ENCODE data around the gene ADORA2A.

The ADORA2A gene

GRCh38 chr22:24386937-24387471 is 40.4 kb upstream of the ADORA2A start:
- DNase-seq (ENCODE audit: low read depth): no peak
- TF ChIP-seq CTCF (IDR thresholded peaks at IDR 0.05; ENCODE audit: insufficient read depth, low read depth, low read length, missing control alignments): no peak
- H3K4me3 ChIP-seq (ENCODE audit: low read depth, low read length): no peak overlapping the region

- H3K4me3 ChIP-seq (ENCODE audit: low read depth, low read length): no peak overlapping the region
- no peak for TF ChIP-seq CTCF (IDR thresholded peaks at IDR 0.05; ENCODE audit: insufficient read depth, low read depth, low read length, missing control alignments)
- DNase-seq (ENCODE audit: low read depth): no peak
Observed at GRCh38 chr22:24389680-24390079, 37.7 kb upstream of the ADORA2A start.

GRCh38 chr22:24390156-24390555 is 37.2 kb upstream of the ADORA2A start:
- no peak for DNase-seq (ENCODE audit: low read depth)
- no peak for TF ChIP-seq CTCF (IDR thresholded peaks at IDR 0.05; ENCODE audit: insufficient read depth, low read depth, low read length, missing control alignments)
- no peak overlapping the region for H3K4me3 ChIP-seq (ENCODE audit: low read depth, low read length)

GRCh38 chr22:24390576-24390975 is 36.8 kb upstream of the ADORA2A start:
- TF ChIP-seq CTCF (IDR thresholded peaks at IDR 0.05; ENCODE audit: insufficient read depth, low read depth, low read length, missing control alignments): no peak
- H3K4me3 ChIP-seq (ENCODE audit: low read depth, low read length): no peak overlapping the region
- no peak for DNase-seq (ENCODE audit: low read depth)

DNA sequence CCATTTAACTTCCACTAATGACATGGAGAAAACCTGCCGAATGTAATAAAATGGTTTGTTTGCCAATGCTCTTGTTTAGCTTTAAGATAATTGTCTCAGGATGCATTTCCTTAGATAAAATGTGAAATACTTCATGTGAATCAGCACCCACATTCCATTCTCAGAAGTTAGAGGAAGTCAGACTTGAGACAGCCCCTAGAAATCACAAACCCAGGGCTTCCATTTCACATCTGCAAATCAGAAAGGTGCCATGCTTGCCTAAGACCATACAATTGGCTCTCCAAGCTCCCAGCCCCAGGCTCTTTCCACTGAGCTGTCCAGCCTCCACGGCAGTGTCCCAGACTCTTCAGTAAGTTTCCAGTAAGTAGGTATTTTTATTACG is 35.6 kb upstream of the ADORA2A start:
- no peak for DNase-seq (ENCODE audit: low read depth)
- no peak overlapping the region for H3K4me3 ChIP-seq (ENCODE audit: low read depth, low read length)
- no peak for TF ChIP-seq CTCF (IDR thresholded peaks at IDR 0.05; ENCODE audit: insufficient read depth, low read depth, low read length, missing control alignments)

DNA sequence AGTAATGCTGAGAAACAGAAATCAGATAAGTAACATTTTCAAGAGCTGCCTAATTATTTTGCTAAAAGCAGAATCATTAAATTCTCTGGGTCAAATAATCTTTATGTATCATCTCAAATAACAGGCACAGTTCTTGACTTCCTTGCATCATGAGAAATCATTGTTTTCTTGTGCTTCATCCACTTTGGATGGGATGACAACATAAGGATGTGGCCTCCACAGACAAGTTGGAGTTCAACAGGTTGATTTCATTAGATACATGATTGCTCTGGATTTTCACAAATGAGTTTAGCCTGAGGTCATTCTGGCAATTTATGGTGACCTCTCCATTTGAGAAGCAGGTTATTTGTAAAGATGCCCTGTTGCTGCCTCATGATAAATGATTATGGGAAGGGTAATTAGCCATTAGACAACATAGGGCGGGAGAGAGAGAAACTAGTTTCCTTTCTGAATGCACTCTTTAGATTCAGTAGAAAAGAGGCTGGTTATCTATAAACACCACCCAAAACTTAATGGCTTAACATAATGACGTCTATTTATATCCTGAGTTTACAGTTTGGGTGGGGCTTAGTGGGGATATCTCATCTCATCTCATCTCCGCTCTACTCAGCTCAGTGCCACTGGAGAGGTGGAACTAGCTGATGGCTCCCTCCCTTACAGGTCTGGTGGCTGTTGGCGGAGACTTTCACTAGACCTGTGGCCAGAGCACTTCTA is 35.0 kb upstream of the ADORA2A start:
- no peak for TF ChIP-seq CTCF (IDR thresholded peaks at IDR 0.05; ENCODE audit: insufficient read depth, low read depth, low read length, missing control alignments)
- no peak overlapping the region for H3K4me3 ChIP-seq (ENCODE audit: low read depth, low read length)
- DNase-seq (ENCODE audit: low read depth): no peak
